Measurements from ENCODE around the gene ZNG1A. TPM values are rescaled to one million over a fixed set of nuclear protein-coding genes. Genes with fewer than 3 reads are reported as not detected.
"Not testable (repeated sequence)": the region's sequence is repeated elsewhere in the genome, so short reads cannot be mapped to it uniquely, and the experiment has no call there.

ZNG1A gene
- total RNA-seq, 1 experiment from 2014 or later, result 31.1 TPM

DNA sequence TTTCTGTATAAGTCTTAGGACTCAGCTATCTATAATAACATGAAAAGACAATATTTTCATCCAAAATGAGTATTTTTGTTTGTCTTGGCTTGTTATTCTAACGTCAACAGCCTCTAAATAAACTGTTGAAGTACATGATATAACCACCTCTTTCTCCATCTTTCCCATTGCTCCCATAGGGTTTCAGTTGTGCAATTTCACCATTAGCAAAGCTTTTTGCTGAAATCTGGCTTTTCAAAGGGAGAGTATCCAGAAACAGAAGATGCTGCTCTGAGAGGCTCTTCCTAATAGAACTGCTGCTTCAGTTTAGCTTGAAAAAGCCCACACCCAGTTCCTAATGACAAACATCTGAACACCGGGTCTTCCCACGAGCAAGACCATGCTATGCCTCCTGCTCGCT is 91.8 kb downstream of the ZNG1A start:
- H3K4me1 Mint-ChIP-seq; H3K23me2 ChIP-seq (ENCODE audit: insufficient read length, low read depth, low read length, poor library complexity, severe bottlenecking); H2AFZ ChIP-seq (ENCODE audit: low read length); H3K4me1 ChIP-seq (ENCODE audit: insufficient read depth, low read length); H3K79me1 ChIP-seq (ENCODE audit: insufficient read depth, low read depth, low read length, poor library complexity, severe bottlenecking); H2AK5ac ChIP-seq (ENCODE audit: insufficient read length, low read length); H3K27ac ChIP-seq (ENCODE audit: insufficient read length, low read depth, low read length); H3K9me3 ChIP-seq (ENCODE audit: control insufficient read depth, low read depth, low read length); H3K23ac ChIP-seq (ENCODE audit: insufficient read length, low read depth, low read length); H4K91ac ChIP-seq (ENCODE audit: insufficient read length, low read depth, low read length); H3T11ph ChIP-seq (ENCODE audit: low read length); H3K27me3 ChIP-seq (ENCODE audit: insufficient read depth, low read length); H2BK120ac ChIP-seq (ENCODE audit: low read depth, low read length, poor library complexity, severe bottlenecking); H3K4me3 Mint-ChIP-seq; H2BK12ac ChIP-seq (ENCODE audit: insufficient read length, low read depth, low read length); H3K27ac Mint-ChIP-seq; H4K8ac ChIP-seq (replicated peaks; ENCODE audit: insufficient read length, low read depth, low read length); DNase-seq; H3K14ac ChIP-seq (ENCODE audit: insufficient read depth, low read length); H2BK15ac ChIP-seq (ENCODE audit: low read depth, low read length); H3K79me2 ChIP-seq (ENCODE audit: insufficient read depth, low read length); H2BK20ac ChIP-seq (ENCODE audit: low read depth, low read length, poor library complexity, severe bottlenecking); H3K9me3 Mint-ChIP-seq; H3K4me2 ChIP-seq (ENCODE audit: insufficient read depth, insufficient read length, low read length); H3K4ac ChIP-seq (ENCODE audit: low read depth, low read length); H4K5ac ChIP-seq (ENCODE audit: insufficient read length, low read depth, low read length); H3K18ac ChIP-seq (ENCODE audit: insufficient read length, low read depth, low read length); H4K20me1 ChIP-seq (ENCODE audit: control insufficient read depth, insufficient read depth, insufficient read length); H3K56ac ChIP-seq (ENCODE audit: insufficient read length, low read depth, low read length); H2BK5ac ChIP-seq (ENCODE audit: insufficient read length, low read length); H3K36me3 Mint-ChIP-seq (ENCODE audit: insufficient read depth in 1 of 3, low read depth in 3 of 3); H3K9ac ChIP-seq (ENCODE audit: extremely low read depth, insufficient read length, low read length): not testable (repeated sequence)
- no CpG with 5 or more reads among the region's 4 CpGs for WGBS (ENCODE audit: extremely low coverage, insufficient read length, low lambda C conversion rate)
- H3K27me3 Mint-ChIP-seq (ENCODE audit: low read depth), result peaks cover 25% of the 10 kb centered on the region

DNA sequence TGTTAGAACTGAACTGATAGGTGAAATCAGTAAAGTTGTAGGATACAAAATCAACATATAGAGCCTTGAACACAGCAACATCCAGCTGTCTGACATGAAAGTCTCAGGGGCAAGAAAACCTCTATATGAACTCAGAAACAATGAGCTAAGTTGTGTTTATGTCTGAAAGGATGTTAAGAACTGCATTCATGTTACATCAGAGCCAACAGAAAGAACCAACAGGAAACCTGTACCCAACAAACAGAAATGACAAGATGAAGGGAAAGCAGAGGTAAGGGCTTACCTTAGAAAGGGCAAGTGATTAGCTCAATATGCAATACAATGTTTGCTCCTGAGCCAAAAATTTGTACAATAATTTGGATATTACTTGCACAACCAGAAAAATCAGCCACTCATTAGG is 92.2 kb downstream of the ZNG1A start:
- H2AFZ ChIP-seq (ENCODE audit: low read length); H3K9me3 Mint-ChIP-seq; H2BK120ac ChIP-seq (ENCODE audit: low read depth, low read length, poor library complexity, severe bottlenecking): not testable (repeated sequence)

More for the DNA sequence above, 92.2 kb downstream of the ZNG1A start:
- H2BK12ac ChIP-seq (ENCODE audit: insufficient read length, low read depth, low read length); H3K36me3 Mint-ChIP-seq (ENCODE audit: insufficient read depth in 1 of 3, low read depth in 3 of 3); H3K9me3 ChIP-seq (ENCODE audit: control insufficient read depth, low read depth, low read length); DNase-seq; H4K91ac ChIP-seq (ENCODE audit: insufficient read length, low read depth, low read length); H3K23ac ChIP-seq (ENCODE audit: insufficient read length, low read depth, low read length); H3K27ac ChIP-seq (ENCODE audit: insufficient read length, low read depth, low read length); H4K20me1 ChIP-seq (ENCODE audit: control insufficient read depth, insufficient read depth, insufficient read length); H3K4me3 Mint-ChIP-seq; H3K27me3 ChIP-seq (ENCODE audit: insufficient read depth, low read length); H2BK20ac ChIP-seq (ENCODE audit: low read depth, low read length, poor library complexity, severe bottlenecking); H3K4me1 Mint-ChIP-seq; H3K4me1 ChIP-seq (ENCODE audit: insufficient read depth, low read length); H3K56ac ChIP-seq (ENCODE audit: insufficient read length, low read depth, low read length); H3K79me1 ChIP-seq (ENCODE audit: insufficient read depth, low read depth, low read length, poor library complexity, severe bottlenecking); H2BK15ac ChIP-seq (ENCODE audit: low read depth, low read length); H4K8ac ChIP-seq (replicated peaks; ENCODE audit: insufficient read length, low read depth, low read length); H3T11ph ChIP-seq (ENCODE audit: low read length); H3K27ac Mint-ChIP-seq; H3K79me2 ChIP-seq (ENCODE audit: insufficient read depth, low read length); H3K14ac ChIP-seq (ENCODE audit: insufficient read depth, low read length); H4K5ac ChIP-seq (ENCODE audit: insufficient read length, low read depth, low read length); H3K9ac ChIP-seq (ENCODE audit: extremely low read depth, insufficient read length, low read length); H3K4me2 ChIP-seq (ENCODE audit: insufficient read depth, insufficient read length, low read length); H3K23me2 ChIP-seq (ENCODE audit: insufficient read length, low read depth, low read length, poor library complexity, severe bottlenecking); H2BK5ac ChIP-seq (ENCODE audit: insufficient read length, low read length); H2AK5ac ChIP-seq (ENCODE audit: insufficient read length, low read length); H3K18ac ChIP-seq (ENCODE audit: insufficient read length, low read depth, low read length); H3K4ac ChIP-seq (ENCODE audit: low read depth, low read length): not testable (repeated sequence)
- peaks cover 28% of the 10 kb centered on the region for H3K27me3 Mint-ChIP-seq (ENCODE audit: low read depth)
